GM18526 (cell line): ENCODE data around the gene SERPINB6.

Source experiments
- POLR2A ChIP-seq: IDR thresholded peaks from 3 replicates; pipeline ENCODE4 v1.6.1; 2011; ENCODE audit not compliant: insufficient read length; ENCODE audit errors: extremely low read depth

SERPINB6 gene

DNA sequence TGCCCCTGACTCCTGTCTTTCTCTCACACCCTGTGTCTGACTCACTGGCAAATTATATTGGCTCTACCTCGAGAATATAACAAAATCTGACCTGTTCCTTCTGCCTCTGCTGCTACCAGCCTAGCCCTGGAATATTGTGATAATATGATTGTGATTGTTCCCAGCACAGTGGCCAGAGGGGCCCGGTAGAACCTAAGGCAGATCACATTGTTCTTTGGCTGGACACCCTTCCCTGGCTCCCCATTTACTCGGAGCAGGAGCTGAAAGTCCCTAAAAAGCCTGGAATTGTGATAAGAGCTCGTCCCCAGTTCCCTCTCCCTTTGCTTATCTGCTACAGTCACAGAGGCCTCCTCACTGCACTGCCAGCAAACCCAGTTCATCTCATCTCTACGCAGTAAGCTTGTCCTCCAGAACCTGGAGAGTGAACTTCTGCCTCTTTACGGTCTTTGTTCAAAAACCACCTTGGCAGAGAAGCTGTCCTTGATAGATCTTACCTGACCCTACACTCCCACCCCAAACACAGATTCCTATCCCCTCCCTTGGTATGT, 21.8 kb downstream of the SERPINB6 start:
- TF ChIP-seq POLR2A, result no peak

DNA sequence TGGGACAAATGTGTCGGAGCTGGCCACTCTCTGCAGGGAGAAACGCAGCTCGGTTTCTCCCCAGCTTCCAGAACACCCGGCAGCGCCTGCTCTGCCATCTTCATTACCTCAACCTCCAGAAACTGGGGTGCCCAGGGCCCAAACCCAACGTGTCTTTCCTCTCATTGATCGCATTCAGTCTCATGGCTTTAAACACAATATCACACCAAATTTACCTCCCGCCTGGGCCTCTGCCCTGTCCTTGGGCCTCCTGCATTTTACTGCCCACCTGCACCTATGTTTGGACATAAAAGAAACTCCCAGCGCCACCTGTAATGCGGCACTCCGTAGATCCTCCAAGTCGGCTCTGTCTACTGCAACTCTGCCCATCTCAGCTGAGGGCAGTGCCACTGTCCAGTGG, 22.2 kb downstream of the SERPINB6 start:
- no peak for TF ChIP-seq POLR2A

DNA sequence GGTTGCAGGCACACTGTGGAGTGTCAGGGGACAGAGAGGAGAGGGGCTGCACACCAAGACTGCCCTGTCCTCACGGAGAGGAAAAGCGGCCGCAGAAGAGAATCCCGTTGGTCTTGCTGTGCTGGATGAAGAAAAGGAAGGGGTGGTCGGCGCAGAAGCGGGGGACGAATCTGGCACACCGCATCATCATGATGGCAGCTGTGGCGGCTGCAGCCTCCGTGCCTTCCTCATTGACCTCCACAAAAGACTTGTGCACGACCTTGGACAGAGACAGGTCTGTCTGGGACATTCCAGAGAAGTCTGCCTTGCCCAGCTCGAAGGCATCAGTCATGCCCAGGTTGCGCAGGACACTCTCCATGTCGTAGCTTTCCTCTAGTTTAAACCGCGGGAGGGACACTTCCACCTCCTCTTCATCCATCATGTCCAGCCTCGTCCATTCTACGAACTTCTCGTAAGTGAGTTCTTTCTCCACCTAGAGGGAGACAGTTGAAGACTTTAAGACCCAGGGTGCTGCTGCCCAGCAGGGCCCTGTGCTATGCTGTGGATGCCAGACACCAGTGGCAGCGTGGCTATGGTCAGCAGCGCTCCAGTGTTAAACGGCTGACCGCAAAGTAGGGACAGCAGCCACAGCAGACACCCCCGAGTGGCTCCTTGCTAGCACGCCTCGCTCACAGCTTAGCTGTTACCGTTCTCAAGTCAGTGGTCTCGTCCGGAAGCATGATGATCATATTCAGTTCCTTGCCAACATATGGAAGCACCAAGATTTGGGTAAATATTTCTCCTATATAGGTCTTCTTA, 22.9 kb downstream of the SERPINB6 start:
- TF ChIP-seq POLR2A, result no peak

DNA sequence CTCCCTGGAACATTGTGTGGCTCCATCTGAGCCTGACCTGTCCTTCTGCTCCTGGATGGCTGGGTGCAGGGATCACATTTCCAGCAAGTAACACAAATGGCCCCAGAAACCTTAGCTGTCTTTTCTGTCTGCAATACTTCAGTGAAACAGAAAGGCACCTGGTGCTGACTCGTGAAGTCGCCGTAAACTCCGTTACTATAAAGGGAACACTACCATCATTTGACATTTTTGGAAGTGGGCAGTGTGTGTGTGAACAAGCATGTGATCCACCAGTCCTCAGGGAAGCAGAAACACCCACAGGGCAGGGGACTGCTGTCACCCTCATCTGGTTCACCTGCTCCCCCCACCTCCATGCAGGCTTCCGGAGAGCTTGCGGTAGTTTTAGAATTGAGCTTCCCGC, 23.9 kb downstream of the SERPINB6 start:
- TF ChIP-seq POLR2A, result no peak

DNA sequence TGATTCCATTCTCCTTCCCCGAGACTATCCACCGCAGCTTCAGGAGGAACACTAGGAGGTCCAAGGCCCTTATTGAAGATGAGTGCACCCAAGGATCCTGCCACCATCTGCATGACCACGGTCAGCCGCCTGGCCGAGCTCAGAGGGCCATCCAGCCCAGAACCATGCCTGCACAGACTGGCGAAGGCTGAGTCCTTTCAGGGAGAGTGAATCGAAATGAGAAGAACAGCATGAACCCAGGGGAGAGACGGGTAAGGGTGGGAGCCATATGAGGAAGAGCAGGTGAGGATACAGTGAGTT, 26.3 kb downstream of the SERPINB6 start:
- TF ChIP-seq POLR2A, result no peak

DNA sequence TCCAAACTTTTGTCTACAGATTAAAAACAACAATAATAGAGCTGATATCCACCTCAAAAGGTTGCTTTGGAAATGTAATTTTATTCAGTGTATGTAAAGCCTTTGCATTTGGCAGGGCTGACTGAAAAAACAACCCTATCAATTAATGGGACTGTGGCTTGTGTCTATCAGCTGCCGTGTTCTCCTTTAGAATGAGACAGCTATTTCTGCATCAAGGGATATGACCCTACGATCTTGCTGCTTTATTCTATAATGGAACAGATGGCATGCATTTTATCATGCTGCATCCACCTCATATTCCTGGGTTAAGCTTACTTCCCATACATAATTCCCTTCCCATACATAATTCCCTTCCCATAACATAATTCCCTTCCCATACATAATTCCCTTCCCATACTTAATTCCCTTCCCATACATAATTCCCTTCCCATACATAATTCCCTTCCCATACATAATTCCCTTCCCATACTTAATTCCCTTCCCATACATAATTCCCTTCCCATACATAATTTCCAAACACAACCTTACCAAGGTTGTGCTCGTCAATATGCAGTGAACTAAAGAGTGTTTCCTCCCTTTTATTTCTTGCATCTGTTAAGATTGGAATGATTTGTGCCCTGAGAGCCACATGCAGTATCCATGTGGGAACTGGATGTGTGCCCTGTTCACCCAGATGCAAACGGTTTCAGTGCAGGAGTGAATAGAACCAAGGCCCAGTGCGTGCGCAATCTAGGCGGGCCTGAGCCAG, 26.8 kb downstream of the SERPINB6 start:
- no peak for TF ChIP-seq POLR2A

DNA sequence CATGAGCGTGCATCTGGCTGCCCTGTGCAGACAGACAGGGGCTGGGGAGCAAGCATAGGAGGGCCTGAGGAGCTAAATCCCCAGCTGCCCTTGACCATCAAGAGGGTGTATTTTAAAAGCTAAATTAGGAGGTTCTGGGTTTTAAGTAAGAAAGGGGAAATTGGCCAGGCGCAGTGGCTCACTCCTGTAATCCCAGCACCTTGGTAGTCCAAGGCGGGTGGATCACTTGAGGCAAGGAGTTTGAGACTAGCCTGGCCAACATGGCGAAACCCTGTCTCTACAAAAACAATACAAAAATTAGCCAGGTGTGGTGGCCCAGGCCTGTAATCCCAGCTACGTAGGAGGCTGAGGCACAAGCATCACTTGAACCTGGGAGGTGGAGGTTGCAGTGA, 27.8 kb downstream of the SERPINB6 start:
- no peak for TF ChIP-seq POLR2A

DNA sequence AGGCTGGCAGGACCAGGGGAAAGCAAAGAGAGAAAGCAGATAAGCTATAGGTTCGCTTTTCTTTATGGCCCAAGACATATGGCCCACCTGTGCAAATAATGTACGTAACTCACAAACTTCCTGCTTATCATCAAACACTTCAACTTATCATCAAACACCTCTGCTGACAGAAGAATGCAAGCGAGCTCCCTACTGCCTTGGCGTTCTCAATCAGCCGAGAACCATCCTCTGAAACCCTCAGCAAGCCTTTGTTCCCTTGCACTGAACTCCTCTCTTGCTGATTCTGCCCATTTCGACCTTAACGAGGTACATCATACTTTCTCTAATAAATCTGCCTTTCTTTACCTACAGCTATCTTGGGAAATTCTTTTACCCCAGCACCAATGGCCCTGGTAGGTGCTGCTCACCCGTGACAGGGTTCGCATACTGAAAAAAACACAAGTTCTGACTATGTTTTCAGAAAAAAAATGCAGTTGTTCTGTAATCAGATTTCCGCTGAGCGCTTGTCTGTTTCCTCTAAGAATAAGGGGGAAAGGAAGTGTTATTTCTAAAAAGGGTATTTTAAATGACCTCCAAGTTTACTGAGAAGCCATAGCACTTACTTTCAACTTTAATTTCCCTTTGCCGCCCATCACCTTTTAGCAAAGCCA, 28.3 kb downstream of the SERPINB6 start:
- TF ChIP-seq POLR2A, result no peak

DNA sequence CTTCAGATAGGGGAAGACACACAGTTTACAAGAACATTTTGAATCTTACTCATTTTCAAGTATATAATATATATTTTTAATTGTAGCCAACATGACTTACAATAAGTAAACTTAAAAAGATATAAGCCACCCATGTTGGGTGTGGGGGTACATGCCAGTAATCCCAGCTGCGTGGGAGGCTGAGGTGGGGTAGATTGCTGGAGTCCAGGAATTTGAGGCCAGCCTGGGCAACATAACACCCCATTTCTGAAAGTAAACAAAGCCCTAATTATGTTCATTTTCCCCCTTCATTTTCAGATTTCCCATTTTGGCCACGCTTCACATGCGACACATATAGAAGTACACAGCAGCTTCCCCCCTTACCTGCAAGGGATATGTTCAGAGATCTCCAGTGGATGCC, 30.5 kb downstream of the SERPINB6 start:
- no peak for TF ChIP-seq POLR2A

DNA sequence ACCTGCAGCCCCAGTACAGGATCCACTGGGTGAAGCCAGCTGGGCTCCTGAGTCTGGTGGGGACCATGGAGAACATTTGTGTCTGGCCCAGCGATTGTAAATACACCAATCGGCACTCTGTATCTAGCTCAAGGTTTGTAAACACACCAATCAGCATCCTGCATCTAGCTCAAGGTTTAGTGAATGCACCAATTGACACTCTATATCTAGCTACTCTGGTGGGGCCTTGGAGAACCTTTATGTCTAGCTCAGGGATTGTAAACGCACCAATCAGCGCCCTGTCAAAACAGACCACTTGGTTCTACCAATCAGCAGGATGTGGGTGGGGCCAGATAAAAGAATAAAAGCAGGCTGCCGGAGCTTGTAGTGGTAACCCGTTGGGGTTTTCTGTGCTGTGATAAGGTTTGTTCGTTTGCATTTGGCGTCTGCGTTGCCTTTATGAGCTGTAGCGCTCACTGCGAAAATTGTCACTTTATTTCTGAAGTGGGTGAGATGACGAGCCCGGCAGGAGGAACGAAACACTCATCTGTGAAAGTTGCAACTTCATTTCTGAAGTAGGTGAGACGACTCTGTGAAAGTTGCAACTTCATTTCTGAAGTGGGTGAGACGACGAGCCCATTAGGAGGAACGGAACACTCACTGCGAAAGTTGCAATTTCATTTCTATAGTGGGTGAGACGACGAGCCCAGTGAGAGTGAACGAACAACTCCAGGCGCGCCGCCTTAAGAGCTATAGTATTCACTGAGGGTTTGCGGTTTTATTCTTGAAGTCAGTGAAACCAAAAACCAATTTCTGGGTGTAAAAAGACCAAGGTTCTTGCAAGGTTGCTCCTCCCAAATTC, 31.1 kb downstream of the SERPINB6 start:
- peak; percentile 49 for TF ChIP-seq POLR2A

DNA sequence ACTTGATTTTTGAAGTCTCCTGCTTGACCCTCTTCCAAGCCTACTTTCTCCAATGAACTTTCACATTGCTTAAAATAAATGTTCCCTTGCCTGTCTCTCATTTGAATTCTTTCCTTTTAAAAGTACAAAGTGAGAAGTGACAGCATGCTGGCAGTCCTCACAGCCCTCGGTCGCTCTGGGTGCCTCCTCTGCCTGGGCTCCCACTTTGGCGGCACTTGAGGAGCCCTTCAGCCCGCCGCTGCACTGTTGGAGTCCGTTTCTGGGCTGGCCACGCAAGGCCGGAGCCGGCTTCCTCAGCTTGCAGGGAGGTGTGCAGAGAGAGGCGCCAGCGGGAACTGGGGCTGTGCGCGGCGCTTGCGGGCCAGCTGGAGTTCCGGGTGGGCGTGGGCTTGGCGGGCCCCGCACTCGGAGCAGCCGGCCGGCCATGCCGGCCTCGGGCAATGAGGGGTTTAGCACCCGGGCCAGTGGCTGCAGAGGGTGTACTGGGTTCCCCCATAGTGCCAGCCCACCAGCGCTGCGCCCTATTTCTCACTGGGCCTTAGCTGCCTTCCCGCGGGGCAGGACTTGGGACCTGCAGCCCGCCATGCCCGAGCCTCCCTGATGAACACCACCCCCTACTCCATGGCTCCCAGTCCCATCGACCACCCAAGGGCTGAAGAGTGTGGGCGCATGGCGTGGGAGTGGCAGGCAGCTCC, 31.9 kb downstream of the SERPINB6 start:
- no peak for TF ChIP-seq POLR2A

DNA sequence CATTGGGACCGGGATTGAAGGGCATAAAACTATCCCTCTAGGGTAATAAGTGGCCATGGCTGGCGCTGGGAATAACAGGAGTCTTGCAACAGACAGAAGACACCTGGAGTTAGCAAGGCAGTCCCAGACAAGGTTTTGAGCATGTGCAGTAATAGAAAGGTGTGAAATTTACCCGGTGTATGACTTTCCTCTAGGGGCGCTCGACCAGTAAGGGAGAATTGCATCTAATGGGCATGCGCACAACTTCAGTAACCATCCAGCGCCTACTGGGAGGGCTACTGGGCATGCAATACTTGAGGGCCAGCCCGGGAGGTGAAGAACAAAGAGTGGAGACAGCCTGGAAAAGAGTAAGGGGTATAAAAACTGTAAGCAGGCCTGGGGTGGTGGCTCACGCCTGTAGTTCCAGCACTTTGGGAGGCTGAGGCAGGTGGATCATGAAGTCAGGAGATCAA, 32.7 kb downstream of the SERPINB6 start:
- TF ChIP-seq POLR2A, result no peak

DNA sequence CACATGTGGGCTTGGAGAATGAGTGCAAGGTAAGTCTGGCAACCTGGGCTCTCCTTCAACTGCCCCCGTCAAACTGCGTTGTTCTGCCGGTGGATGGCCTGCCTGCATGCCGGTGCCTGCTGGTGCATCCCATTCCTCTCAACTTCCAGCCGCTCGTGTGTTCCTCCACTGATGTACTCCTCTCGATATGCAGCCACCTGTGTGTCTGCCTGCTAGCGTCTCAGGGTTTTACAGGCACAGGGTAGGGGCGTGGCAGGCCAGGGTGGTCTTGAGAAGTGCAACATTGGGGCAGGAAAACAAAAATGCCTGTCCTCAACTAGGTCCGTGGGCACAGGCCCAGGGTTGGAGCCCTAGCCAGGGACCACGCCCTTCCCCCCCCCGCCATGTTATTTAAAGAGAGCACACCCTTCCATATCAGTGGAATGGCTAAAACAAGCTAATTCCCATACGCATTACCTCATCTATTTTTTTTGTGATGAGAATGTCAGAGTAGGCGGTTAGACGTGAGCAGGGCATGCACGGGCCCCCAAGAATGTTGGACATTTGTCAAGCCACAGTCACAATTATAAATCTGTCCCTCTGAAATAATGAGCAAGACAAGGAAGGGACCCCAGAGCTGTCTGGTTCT, 33.2 kb downstream of the SERPINB6 start:
- TF ChIP-seq POLR2A, result no peak

DNA sequence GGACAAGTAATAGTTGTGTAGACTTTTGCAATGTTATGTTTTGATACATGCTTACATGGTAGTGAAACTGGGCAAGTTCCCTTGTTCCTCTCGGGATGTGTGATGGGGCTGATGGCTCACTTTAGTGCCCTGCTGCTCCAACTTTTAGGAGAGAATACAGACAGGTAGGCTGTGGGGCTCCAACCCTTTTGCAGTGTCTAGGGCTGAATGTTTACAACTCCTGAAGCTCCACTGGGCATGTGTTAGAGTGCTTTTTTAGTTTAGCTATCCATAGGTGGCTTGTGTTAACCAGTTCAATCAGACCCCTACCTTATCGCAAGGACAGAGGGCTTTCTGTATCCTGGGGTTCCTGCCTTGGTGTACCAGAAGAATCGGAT, 33.8 kb downstream of the SERPINB6 start:
- TF ChIP-seq POLR2A, result no peak
